Neuron (in vitro differentiated cells): ENCODE data around the gene SORBS2.
"Not testable (repeated sequence)": the region's sequence is repeated elsewhere in the genome, so short reads cannot be mapped to it uniquely, and the experiment has no call there.

Source experiments
- H2AFZ ChIP-seq: one replicate; pipeline ENCODE4 v1.6.1; 2013; ENCODE audit warnings: low read depth, mild to moderate bottlenecking, inconsistent platforms, low read length, moderate library complexity
- H3K27me3 ChIP-seq: one replicate; pipeline ENCODE4 v1.6.1; 2013; ENCODE audit warnings: low read length; ENCODE audit not compliant: insufficient read depth
- H3K36me3 ChIP-seq: one replicate; pipeline ENCODE4 v1.6.1; 2013; ENCODE audit warnings: low read length; ENCODE audit not compliant: insufficient read depth
- H3K4me1 ChIP-seq: one replicate; pipeline ENCODE4 v1.6.1; 2013; ENCODE audit warnings: low read length; ENCODE audit not compliant: insufficient read depth
- H3K4me3 ChIP-seq: 2 replicates; pipeline ENCODE4 v1.5.1; 2013; ENCODE audit warnings: mild to moderate bottlenecking, low read length, moderate library complexity
- H3K9me3 ChIP-seq: one replicate; pipeline ENCODE4 v1.6.1; 2013; ENCODE audit warnings: low read length

SORBS2 gene

GRCh38 chr4:185714524-185714923, 97.5 kb downstream of the SORBS2 start:
- not testable (repeated sequence) for H3K4me3 ChIP-seq, H3K27me3 ChIP-seq, H3K4me1 ChIP-seq, H2AFZ ChIP-seq, H3K36me3 ChIP-seq, H3K9me3 ChIP-seq

- no peaks in the 10 kb centered on the region for H3K9me3 ChIP-seq
- no peak overlapping the region for H3K4me3 ChIP-seq
- no peaks in the 10 kb centered on the region for H3K27me3 ChIP-seq
- H3K36me3 ChIP-seq = peaks cover 3% of the 10 kb centered on the region
- H3K4me1 ChIP-seq = peaks cover 4% of the 10 kb centered on the region
- H2AFZ ChIP-seq = no peak overlapping the region
Measured at GRCh38 chr4:185713731-185714130, 98.3 kb downstream of the SORBS2 start.

- no peak overlapping the region for H2AFZ ChIP-seq
- H3K4me1 ChIP-seq = peaks cover 4% of the 10 kb centered on the region
- H3K36me3 ChIP-seq = peaks cover 3% of the 10 kb centered on the region
- no peaks in the 10 kb centered on the region for H3K27me3 ChIP-seq
- H3K4me3 ChIP-seq = no peak overlapping the region
- H3K9me3 ChIP-seq = no peaks in the 10 kb centered on the region
Measured at GRCh38 chr4:185713272-185713671, 98.7 kb downstream of the SORBS2 start.

GRCh38 chr4:185712350-185713024, 99.5 kb downstream of the SORBS2 start:
- Histone ChIP-seq H3K4me1 (peaks cover 4% of the 10 kb centered on the region), H3K36me3 (peaks cover 3% of the 10 kb centered on the region), H3K27me3 (no peaks in the 10 kb centered on the region), H2AFZ (no peak overlapping the region), H3K4me3 (no peak overlapping the region), H3K9me3 (no peaks in the 10 kb centered on the region)

- H3K4me1 ChIP-seq = peaks cover 4% of the 10 kb centered on the region
- H3K9me3 ChIP-seq = no peaks in the 10 kb centered on the region
- H3K4me3 ChIP-seq = no peak overlapping the region
- H3K27me3 ChIP-seq = no peaks in the 10 kb centered on the region
- H2AFZ ChIP-seq = no peak overlapping the region
- peaks cover 3% of the 10 kb centered on the region for H3K36me3 ChIP-seq
Measured at GRCh38 chr4:185711726-185712125, 100.3 kb downstream of the SORBS2 start.

GRCh38 chr4:185710487-185710995, 101.5 kb downstream of the SORBS2 start:
- H3K36me3 ChIP-seq = peaks cover 3% of the 10 kb centered on the region
- H3K9me3 ChIP-seq = peaks cover 2% of the 10 kb centered on the region
- H3K27me3 ChIP-seq = no peaks in the 10 kb centered on the region
- peaks cover 4% of the 10 kb centered on the region for H3K4me1 ChIP-seq
- no peak overlapping the region for H2AFZ ChIP-seq
- H3K4me3 ChIP-seq = no peak overlapping the region

GRCh38 chr4:185709802-185710486, 102.0 kb downstream of the SORBS2 start:
- H3K4me3 ChIP-seq = no peak overlapping the region
- no peaks in the 10 kb centered on the region for H3K27me3 ChIP-seq
- no peak overlapping the region for H2AFZ ChIP-seq
- H3K4me1 ChIP-seq = peaks cover 4% of the 10 kb centered on the region
- H3K9me3 ChIP-seq = peaks cover 2% of the 10 kb centered on the region
- peaks cover 3% of the 10 kb centered on the region for H3K36me3 ChIP-seq

- Histone ChIP-seq H2AFZ (no peak overlapping the region), H3K36me3 (peaks cover 3% of the 10 kb centered on the region), H3K4me3 (no peak overlapping the region), H3K27me3 (no peaks in the 10 kb centered on the region), H3K9me3 (peaks cover 2% of the 10 kb centered on the region), H3K4me1 (peaks cover 4% of the 10 kb centered on the region)
Measured at GRCh38 chr4:185708348-185708747, 103.6 kb downstream of the SORBS2 start.

- H2AFZ ChIP-seq, H3K36me3 ChIP-seq, H3K9me3 ChIP-seq, H3K27me3 ChIP-seq, H3K4me3 ChIP-seq, H3K4me1 ChIP-seq: not testable (repeated sequence)
Measured at GRCh38 chr4:185707622-185708021, 104.4 kb downstream of the SORBS2 start.

GRCh38 chr4:185702147-185702663, 109.8 kb downstream of the SORBS2 start:
- Histone ChIP-seq H3K9me3 (peaks cover 2% of the 10 kb centered on the region), H3K36me3 (no peaks in the 10 kb centered on the region), H3K4me1 (peaks cover 4% of the 10 kb centered on the region), H3K27me3 (no peaks in the 10 kb centered on the region), H3K4me3 (no peak overlapping the region), H2AFZ (no peak overlapping the region)

GRCh38 chr4:185700630-185701029, 111.4 kb downstream of the SORBS2 start:
- no peak overlapping the region for H3K4me3 ChIP-seq
- H3K36me3 ChIP-seq = no peaks in the 10 kb centered on the region
- peaks cover under 1% of the 10 kb centered on the region for H3K9me3 ChIP-seq
- H2AFZ ChIP-seq = no peak overlapping the region
- no peaks in the 10 kb centered on the region for H3K27me3 ChIP-seq
- H3K4me1 ChIP-seq = peaks cover 5% of the 10 kb centered on the region

GRCh38 chr4:185700048-185700447, 111.9 kb downstream of the SORBS2 start:
- no peak overlapping the region for H2AFZ ChIP-seq
- no peaks in the 10 kb centered on the region for H3K9me3 ChIP-seq
- peaks cover 5% of the 10 kb centered on the region for H3K4me1 ChIP-seq
- no peak overlapping the region for H3K4me3 ChIP-seq
- H3K27me3 ChIP-seq = no peaks in the 10 kb centered on the region
- no peaks in the 10 kb centered on the region for H3K36me3 ChIP-seq

GRCh38 chr4:185697488-185697887, 114.5 kb downstream of the SORBS2 start:
- H3K9me3 ChIP-seq = no peaks in the 10 kb centered on the region
- no peak overlapping the region for H3K4me3 ChIP-seq
- no peaks in the 10 kb centered on the region for H3K27me3 ChIP-seq

More at GRCh38 chr4:185697488-185697887, 114.5 kb downstream of the SORBS2 start:
- Histone ChIP-seq H3K4me1 (peaks cover 5% of the 10 kb centered on the region), H3K36me3 (no peaks in the 10 kb centered on the region), H2AFZ (no peak overlapping the region)
